HG02678 (cell line): Measurements from ENCODE around the gene MGAT1.
"Not testable (repeated sequence)": the region's sequence is repeated elsewhere in the genome, so short reads cannot be mapped to it uniquely, and the experiment has no call there.

Source experiments
- ATAC-seq: cut with Tn5 transposase; IDR thresholded peaks from one replicate; pipeline ENCODE4 v1.9.1; 2021; ENCODE audit warnings: mild to moderate bottlenecking, moderate library complexity; ENCODE audit not compliant: unreplicated experiment

MGAT1 gene

GRCh38 chr5:180786531-180787398 lies 15.8 kb downstream of the MGAT1 start:
- ATAC-seq = no peak

- no peak for ATAC-seq
Measured at GRCh38 chr5:180785794-180786221, 16.8 kb downstream of the MGAT1 start.

DNA sequence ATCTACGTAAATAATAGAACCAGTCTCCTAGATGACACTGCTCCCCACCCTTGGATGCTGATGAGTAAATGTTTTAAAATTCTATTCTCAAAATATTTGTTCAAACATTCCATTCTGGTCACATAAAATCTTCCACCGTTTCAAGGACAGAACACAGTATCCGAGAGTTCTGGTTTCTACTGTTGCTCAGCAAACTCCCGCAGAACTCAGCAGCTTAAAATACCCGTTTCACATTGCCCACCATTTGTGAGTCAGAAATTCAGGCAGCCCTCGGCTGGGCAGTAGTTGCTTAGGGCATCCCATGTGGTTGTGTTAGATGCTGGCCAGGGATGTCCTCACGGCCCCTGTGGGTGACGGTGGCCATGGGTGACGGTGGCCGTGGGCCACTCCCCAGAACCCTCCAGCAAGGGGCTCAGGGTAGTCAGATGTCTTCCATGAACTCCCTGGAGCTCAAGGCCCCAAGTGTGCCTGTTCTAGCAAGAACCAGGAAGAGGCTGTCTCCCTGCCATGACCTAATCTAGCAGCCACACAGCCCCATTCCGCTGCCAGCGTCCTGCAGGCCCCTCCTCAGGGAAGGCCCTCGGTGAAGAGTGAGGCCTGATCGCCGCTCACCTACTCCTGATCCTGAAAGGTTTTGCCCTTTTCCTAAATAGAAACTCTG lies 17.4 kb downstream of the MGAT1 start:
- ATAC-seq = no peak

GRCh38 chr5:180784497-180785097 lies 18.0 kb downstream of the MGAT1 start:
- peak; percentile 78 for ATAC-seq

DNA sequence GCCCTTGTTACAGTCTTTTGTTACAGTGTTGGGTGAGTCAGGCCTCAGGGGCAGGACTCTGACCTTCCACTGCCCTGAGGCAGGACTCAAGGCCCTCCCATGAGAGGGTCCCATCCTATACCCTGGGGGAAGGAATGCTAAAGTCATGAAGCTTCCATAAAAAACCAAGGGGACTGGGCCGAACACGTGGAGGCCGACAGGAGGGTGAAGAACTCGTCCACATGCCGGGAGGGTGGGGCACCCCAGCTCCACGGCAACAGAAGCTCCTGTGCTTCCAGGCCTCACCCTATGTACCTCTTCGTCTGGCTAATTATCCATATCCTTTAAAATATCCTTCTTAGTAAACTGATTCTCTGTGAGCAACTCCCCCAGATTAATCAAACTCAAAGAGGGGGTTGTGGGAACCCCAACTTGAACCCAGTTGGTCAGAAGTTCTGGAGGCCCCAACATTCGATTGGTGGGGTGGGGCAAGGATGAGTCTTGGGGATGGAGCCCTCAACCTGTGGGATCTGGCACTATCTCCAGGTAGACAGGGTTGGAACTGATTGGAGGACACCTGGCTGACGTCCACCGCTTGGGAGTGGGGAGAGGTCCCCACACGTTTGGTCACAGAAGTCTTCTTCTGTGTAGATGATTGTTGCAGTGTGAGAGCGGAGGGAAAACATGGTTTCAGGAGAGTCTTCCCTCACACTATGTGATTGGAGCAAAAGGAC lies 19.1 kb downstream of the MGAT1 start:
- ATAC-seq = no peak

DNA sequence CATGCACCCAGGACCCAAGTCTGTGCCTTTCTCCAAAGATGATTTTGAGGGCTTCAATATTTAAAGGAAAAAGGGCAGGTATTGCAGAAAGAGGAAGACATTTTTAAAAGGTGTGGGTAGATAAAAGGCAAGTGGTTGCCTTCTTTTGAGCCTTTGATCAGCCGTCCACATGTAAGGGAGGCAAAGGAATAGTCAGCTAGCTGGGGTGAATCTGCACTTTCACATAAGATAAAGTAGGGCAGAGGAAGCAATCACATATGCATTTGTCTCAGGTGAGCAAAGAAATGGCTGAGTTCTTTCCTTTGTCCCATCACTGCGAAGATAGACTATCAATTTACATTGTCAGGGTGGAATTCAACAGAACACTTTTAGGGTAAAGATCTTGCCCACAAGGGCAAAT lies 19.9 kb downstream of the MGAT1 start:
- ATAC-seq = no peak

DNA sequence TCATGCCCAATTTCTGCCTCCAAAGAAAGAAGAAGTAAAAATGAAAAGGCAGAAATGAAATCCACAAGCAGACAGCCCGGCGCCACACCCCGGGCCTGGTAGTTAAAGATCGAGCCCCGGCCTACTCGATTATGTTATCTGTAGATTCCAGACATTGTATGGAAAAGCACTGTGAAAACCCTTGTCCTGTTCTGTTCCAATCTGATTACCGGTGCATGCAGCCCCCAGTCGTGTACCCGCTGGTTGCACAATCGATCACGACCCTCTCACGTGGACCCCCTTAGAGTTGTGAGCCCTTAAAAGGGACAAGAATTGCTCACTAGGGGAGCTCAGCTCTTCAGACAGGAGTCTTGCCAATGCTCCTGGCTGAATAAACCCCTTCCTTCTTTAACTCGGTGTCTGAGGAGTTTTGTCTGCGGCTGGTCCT lies 20.7 kb downstream of the MGAT1 start:
- ATAC-seq = not testable (repeated sequence)

- no peak for ATAC-seq
Measured at GRCh38 chr5:180779985-180780610, 22.5 kb downstream of the MGAT1 start.

- no peak for ATAC-seq
Measured at GRCh38 chr5:180777475-180777874, 25.1 kb downstream of the MGAT1 start.

DNA sequence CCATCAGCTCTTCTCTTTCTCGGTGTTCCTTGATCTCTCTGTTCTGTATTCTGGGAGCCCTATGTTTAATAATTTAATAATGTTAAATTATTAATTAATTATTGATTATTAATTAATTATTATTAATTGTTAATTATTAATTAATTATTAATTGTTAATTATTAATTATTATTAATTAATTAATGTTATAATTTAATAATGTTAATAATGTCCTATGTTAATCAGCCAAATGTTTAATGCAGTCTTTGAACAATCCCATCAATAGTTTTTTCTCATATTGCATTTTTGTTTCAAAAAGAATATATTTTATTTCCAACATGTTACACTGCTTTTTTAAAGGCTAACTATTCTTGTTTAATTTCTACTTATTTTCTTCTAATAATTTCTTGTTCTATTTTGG lies 26.2 kb downstream of the MGAT1 start:
- no peak for ATAC-seq

- no peak for ATAC-seq
Measured at GRCh38 chr5:180775624-180776023, 27.0 kb downstream of the MGAT1 start.

DNA sequence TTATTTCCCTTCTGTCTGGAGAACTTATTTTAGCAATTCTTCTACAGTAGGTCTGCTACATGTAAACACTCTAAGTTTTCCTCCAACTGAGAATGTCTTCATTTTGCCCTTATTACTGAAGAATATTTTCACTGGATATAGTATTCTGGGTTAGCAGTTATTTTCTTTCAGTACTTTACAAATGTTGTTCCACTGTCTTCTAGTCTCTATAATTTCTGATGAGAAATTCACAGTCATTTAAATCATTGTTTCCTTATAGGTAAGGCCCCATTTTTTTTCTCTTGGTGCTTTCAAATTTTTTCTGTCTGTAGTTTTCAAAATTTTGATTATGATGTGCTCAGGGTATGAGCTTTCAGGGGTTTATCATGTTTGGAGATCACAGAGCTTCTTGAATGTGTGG lies 30.8 kb downstream of the MGAT1 start:
- ATAC-seq = no peak

- ATAC-seq = no peak
Measured at GRCh38 chr5:180769821-180770220, 32.8 kb downstream of the MGAT1 start.

DNA sequence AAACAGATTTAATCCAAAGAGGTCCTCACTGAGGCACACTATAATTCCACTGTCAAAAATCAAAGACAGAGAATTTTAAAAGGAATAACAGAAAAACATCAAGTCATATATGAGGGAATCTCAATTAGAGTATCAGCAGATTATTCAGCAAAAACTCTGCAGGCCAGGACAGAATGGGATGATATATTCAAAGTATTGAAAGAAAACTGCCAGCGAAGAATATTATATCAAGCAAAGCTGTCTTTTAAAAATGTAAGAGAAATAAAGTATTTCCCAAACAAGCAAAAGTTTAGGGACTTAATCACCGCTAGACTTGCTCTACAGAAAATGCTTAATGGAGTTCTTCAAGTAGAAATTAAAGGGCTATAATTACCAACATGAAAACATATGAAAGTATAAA lies 47.0 kb downstream of the MGAT1 start:
- no peak for ATAC-seq

- ATAC-seq = no peak
Measured at GRCh38 chr5:180744253-180744652, 58.4 kb downstream of the MGAT1 start.

- no peak for ATAC-seq
Measured at GRCh38 chr5:180742727-180743126, 59.9 kb downstream of the MGAT1 start.

- not testable (repeated sequence) for ATAC-seq
Measured at GRCh38 chr5:180740953-180741352, 61.7 kb downstream of the MGAT1 start.

GRCh38 chr5:180739958-180740357 lies 62.6 kb downstream of the MGAT1 start, which contains the start of gene OR2Y1:
Gene OR2Y1, minus strand, starts transcription at chr5:180740058. Its CDS starts 0 bp downstream, at chr5:180740058.
- no peak for ATAC-seq

- no peak for ATAC-seq
Measured at GRCh38 chr5:180739271-180739670, 63.3 kb downstream of the MGAT1 start.

DNA sequence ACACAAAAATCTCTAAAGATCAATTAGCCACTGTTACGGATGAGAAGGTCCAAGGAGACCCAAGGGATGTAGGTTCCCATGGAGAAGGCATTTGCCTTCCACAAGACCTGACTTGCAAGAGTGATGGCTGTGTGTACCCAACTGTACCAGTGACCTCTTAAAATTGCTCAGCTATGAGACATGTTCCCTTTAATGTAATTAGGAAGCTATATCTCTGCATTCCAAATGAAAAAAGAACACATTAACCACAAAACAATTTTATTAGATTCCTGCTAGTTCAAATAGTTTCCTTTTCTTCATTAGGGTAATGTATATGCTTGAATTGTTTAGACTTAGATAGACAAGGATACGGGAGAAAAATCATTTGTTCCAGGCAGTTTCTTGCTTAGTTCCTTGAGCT lies 66.1 kb downstream of the MGAT1 start:
- no peak for ATAC-seq
